C4-2B (cell line): Measurements from ENCODE around the gene LCP1.
A peak's percentile ranks its signal among the peaks of the same experiment; 100 is the strongest.

ENCODE experiments used
- H3K27ac ChIP-seq: fragments of 450-650 bp; 2 replicates; pipeline ENCODE4 v1.5.1; 2017
- ZFX ChIP-seq: fragments of 450-650 bp; IDR thresholded peaks from 2 replicates; pipeline ENCODE4 v1.6.1; 2017
- TF ChIP-seq, protein P1 (sequence below): fragments of 450-650 bp; conservative IDR thresholded peaks from 2 replicates; pipeline ENCODE4 v1.5.1; 2017; ENCODE audit warnings: mild to moderate bottlenecking

The LCP1 gene

DNA sequence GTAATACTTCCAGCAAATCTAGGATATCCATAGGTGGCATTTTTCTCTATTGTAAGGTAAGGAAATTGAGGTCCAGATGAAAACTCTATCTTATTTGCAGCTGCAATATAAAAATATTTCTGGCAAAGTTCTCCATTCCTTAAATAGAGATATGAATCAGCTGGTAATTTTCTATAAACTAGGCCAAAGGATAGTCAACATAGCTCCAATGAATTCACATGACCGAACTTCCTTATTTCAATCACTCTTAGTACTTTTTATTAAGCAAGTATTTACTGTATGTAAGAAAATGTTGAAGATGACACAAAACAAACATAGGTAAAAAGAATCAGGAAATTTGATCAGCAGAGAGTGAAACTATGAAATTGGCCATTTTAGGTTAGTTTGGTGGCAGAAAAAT, 13.0 kb upstream of the LCP1 start:
- H3K27ac ChIP-seq, result no peak overlapping the region

DNA sequence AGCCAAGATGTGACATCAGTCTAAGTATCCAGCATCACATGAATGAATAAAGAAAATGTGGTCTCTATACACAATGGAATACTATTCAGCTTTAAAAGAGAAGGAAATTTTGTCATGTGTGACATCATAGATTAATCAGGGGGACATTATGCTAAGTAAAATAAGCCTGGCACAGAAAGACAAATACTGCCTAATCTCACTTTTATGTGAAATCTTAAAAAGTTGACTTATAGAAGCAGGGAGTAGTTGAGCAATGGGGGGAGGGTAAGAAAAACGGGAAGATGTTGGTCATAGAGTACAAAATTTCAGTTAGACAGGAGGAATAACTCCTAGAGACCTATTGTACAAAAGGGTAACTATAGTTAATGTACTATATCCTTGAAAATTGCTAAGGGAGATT, 10.4 kb upstream of the LCP1 start:
- TF ChIP-seq ZFX, result no peak
- TF ChIP-seq, protein P1, sequence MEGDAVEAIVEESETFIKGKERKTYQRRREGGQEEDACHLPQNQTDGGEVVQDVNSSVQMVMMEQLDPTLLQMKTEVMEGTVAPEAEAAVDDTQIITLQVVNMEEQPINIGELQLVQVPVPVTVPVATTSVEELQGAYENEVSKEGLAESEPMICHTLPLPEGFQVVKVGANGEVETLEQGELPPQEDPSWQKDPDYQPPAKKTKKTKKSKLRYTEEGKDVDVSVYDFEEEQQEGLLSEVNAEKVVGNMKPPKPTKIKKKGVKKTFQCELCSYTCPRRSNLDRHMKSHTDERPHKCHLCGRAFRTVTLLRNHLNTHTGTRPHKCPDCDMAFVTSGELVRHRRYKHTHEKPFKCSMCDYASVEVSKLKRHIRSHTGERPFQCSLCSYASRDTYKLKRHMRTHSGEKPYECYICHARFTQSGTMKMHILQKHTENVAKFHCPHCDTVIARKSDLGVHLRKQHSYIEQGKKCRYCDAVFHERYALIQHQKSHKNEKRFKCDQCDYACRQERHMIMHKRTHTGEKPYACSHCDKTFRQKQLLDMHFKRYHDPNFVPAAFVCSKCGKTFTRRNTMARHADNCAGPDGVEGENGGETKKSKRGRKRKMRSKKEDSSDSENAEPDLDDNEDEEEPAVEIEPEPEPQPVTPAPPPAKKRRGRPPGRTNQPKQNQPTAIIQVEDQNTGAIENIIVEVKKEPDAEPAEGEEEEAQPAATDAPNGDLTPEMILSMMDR, result no peak
- no peak overlapping the region for H3K27ac ChIP-seq

More for the DNA sequence above, 13.0 kb upstream of the LCP1 start:
- TF ChIP-seq, protein P1, result no peak
- no peak for TF ChIP-seq ZFX

DNA sequence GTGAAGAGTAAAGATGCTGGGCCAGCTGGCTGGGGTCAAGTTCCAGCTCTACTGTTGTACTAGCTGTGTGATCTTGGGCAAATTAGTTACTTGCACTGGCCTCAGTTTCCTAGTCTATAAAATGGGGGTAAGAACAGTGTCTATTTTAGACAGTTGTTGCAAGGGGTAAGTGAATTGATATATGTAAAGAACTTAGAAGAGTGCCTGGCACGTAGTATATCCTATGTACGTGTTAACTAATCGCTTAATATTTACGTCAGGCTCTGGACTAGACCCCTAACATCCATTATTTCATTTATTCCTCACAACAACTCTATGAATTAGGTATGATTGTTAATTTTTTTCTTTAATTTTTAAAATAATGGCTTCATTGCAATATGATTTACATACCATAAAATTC, 3.7 kb upstream of the LCP1 start:
- TF ChIP-seq ZFX, result no peak
- TF ChIP-seq, protein P1, result no peak
- no peak overlapping the region for H3K27ac ChIP-seq

DNA sequence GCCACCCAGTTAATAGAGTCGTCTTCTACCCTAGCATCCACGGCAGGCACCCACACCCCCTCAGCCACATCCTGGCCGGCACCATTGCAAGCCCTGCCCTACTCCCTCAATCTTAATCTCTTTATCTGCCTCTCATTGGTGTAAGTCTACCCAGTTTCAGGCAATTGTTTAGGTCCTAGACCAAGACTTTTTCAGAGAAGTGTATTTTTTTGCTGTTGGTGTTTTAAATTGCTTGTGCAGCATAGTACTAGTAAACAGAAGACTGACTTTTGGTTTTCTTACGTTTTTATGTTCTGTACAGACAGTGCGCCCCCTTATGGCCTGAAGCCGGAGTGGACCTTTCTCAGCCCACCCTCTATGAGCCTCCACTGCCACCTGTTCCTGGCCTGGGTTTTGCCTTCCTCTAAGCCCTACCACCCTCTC, 2.3 kb upstream of the LCP1 start:
- TF ChIP-seq ZFX, result no peak
- TF ChIP-seq, protein P1, result peak; percentile 61
- H3K27ac ChIP-seq, result no peak overlapping the region

DNA sequence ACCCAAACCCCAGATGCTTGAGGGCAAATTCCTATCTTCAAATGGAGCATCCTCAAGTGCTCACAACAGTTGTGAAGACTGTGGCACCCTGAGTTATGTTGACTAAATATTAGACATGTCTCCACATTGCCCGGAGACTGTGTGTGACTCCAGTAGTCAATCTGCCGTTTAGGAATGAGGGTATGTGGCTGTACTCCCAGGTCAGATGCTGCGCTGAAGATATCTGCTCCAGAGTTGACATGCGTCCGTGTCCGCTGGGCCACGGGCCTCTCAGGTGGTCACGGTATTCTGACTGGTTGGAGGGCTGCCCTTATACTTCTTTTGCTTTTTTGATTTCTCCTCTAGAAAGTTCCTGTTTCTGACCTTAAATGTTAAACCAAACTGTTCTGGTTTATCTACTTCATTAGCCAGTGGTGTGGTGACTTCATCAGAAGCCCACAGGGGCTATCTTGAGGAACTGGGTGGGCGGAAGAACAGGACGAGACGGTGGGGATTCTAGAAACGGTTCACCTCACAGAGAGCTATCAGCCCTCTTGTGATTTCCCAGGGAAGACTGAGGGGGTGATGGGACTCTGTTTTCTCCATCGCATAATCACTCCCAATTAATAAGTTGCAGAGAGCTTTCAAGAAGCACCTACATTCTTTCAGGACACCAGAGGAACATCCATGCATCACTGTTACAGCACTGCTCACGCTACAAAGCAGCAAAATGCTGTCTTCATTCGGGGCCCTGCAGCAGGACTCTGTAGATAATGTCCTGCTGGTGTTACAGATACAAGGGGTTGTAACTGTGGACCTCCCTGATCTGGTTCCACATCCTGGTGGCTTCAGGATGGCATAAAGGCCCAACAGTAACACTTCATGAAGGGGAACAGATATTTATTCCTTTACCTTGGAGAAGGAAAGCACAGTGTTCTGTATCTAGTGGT, 1.3 kb upstream of the LCP1 start:
- H3K27ac ChIP-seq, result peak overlapping the region; percentile 24
- TF ChIP-seq, protein P1, result no peak
- TF ChIP-seq ZFX, result no peak

DNA sequence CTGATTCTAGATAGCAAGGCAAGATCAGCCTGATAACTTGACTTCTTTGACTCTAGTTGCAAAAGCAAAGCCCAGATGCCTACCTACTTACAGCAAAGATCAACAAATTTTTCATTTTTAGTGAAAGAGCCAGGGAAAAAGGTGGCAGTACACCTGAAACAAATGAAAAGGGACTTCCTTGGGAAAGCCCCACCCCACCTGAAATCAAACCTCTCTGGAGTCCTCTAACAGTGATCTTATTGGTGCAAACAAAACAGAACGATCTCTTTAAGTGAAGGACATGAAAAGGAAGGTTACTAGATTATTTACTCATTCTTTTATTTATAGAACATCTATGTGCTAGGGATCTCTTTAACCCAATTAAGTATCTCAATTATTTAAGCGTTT, 507 bp upstream of the LCP1 start:
- TF ChIP-seq, protein P1, result no peak
- TF ChIP-seq ZFX, result no peak
- H3K27ac ChIP-seq, result peak overlapping the region; percentile 20; the same call in 1 of the 2 replicates

DNA sequence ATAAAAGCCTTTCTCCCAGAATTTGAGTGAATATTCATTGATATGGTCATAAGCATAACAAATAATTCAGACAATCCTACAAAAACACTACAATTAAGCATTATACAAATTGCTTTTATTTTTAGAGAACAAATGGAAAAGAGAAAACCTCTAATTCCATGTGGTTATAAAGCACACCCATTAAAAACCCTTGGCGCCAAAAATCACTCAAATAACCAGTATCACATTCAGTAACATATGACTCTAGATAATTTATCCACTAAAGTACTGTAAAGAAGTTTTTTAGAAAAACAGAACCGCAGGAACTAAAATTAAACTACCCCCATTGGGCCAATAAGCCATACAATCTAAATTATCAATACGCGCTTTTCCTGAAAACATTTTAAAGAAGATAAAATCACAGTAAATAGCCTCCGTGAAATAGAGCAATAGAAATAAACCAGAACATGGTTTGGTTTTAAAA, 569 bp downstream of the LCP1 start:
- peak overlapping the region; percentile 20; the same call in 1 of the 2 replicates for H3K27ac ChIP-seq
- no peak for TF ChIP-seq ZFX
- TF ChIP-seq, protein P1, result no peak
